GM23338 (cell line): ENCODE measurements around the gene GSG1L. TPM values are rescaled to one million over a fixed set of nuclear protein-coding genes. Genes with fewer than 3 reads are reported as not detected.

Experiments used
- CREB1 ChIP-seq: fragments of 250-450 bp; sonication (Bioruptor Pico); IDR thresholded peaks from 2 replicates; pipeline ENCODE4 v1.5.0; 2020; ENCODE audit warnings: low read depth, mild to moderate bottlenecking, moderate library complexity
- ETS1 ChIP-seq: IDR thresholded peaks from 2 replicates; pipeline ENCODE4 v1.6.1; 2016; ENCODE audit warnings: antibody characterized with exemption
- EZH2 ChIP-seq: fragments of 200-600 bp; sonication (generic); IDR thresholded peaks from one replicate; pipeline ENCODE4 v1.8.0; 2017; ENCODE audit warnings: antibody characterized with exemption, mild to moderate bottlenecking, low read depth; ENCODE audit not compliant: unreplicated experiment
- EZH2phosphoT487 ChIP-seq: fragments of 200-600 bp; sonication (generic); IDR thresholded peaks from one replicate; pipeline ENCODE4 v1.8.1; 2018; ENCODE audit warnings: antibody characterized with exemption; ENCODE audit not compliant: unreplicated experiment
- JUNB ChIP-seq: IDR thresholded peaks from one replicate; pipeline ENCODE4 v1.6.1; 2016; ENCODE audit warnings: antibody characterized with exemption; ENCODE audit not compliant: unreplicated experiment
- POLR2AphosphoS5 ChIP-seq: IDR thresholded peaks from 2 replicates; pipeline ENCODE4 v1.6.1; 2016; ENCODE audit warnings: antibody characterized with exemption, low read depth
- STAT1 ChIP-seq: IDR thresholded peaks from one replicate; pipeline ENCODE4 v1.6.1; 2016; ENCODE audit warnings: antibody characterized with exemption; ENCODE audit not compliant: unreplicated experiment
- ZNF114 ChIP-seq: fragments of 250-450 bp; sonication (Bioruptor Pico); IDR thresholded peaks from 2 replicates; pipeline ENCODE4 v1.5.0; 2020; ENCODE audit warnings: mild to moderate bottlenecking, moderate library complexity
- ZNF462 ChIP-seq: fragments of 250-450 bp; sonication (Bioruptor Pico); IDR thresholded peaks from 2 replicates; pipeline ENCODE4 v1.5.0; 2020; ENCODE audit warnings: mild to moderate bottlenecking, moderate library complexity
- polyA plus RNA-seq: library from polyadenylated mRNA; unstranded; fragments of >200 nt; fragmentation: Nextera tagmentation; extraction: Ambion mirVana; gene quantifications from 2 replicates; pipeline ENCODE4 v1.2.1, GENCODE V29; 2016
- total RNA-seq: library from RNA; depleted of rRNA; stranded (reverse); fragments of >200 nt; shearing (Covaris generic); gene quantifications from 2 replicates; pipeline ENCODE4 v1.2.3, GENCODE V29; 2014

Gene GSG1L
- total and polyA plus RNA-seq, 2 experiments from 2014 or later: 0.36 to 0.63 TPM

GRCh38 chr16:27868180-27868579, 195.3 kb downstream of the GSG1L start (continued):
- TF ChIP-seq ZNF462: no peak
- no peak for TF ChIP-seq STAT1
- TF ChIP-seq CREB1: no peak
- TF ChIP-seq JUNB: no peak
- no peak for TF ChIP-seq EZH2
- no peak for TF ChIP-seq ZNF114 (CRISPR knock-in tag)
- no peak for TF ChIP-seq ETS1
- no peak for TF ChIP-seq POLR2AphosphoS5
- no peak for TF ChIP-seq EZH2phosphoT487
